GM23338 (cell line): ENCODE measurements around the gene HAPLN3. TPM values are rescaled to one million over a fixed set of nuclear protein-coding genes. Genes with fewer than 3 reads are reported as not detected.
A peak's percentile ranks its signal among the peaks of the same experiment; 100 is the strongest.

Source experiments
- ATAC-seq: fragments of 200-7000 bp; cut with Tn5 transposase; 3 replicates; pipeline ENCODE4 v1.9.1; 2020
- DNase-seq: peaks from one replicate; pipeline ENCODE4 v3.0.0-alpha.2; 2015; ENCODE audit warnings: low spot score
- H2AFZ ChIP-seq: fragments of 200-600 bp; sonication (generic); 2 replicates; pipeline ENCODE4 v1.8.0; 2016; ENCODE audit warnings: antibody characterized with exemption, mild to moderate bottlenecking, moderate library complexity
- H3F3A ChIP-seq: fragments of 200-600 bp; sonication (generic); replicated peaks from 2 replicates; pipeline ENCODE4 v1.8.0; 2017; ENCODE audit warnings: antibody characterized with exemption, mixed run types, low read depth
- H3K27ac ChIP-seq: fragments of 200-600 bp; sonication (generic); 2 replicates; pipeline ENCODE4 v1.6.1; 2016; ENCODE audit warnings: low read depth
- H3K27me3 ChIP-seq: fragments of 200-600 bp; sonication (generic); 2 replicates; pipeline ENCODE4 v1.8.0; 2016; ENCODE audit warnings: mild to moderate bottlenecking, mixed run types, moderate library complexity; ENCODE audit not compliant: insufficient read depth
- H3K36me3 ChIP-seq: fragments of 200-600 bp; sonication (generic); 2 replicates; pipeline ENCODE4 v1.8.0; 2016; ENCODE audit warnings: mild to moderate bottlenecking; ENCODE audit not compliant: insufficient read depth
- H3K4me1 ChIP-seq: fragments of 200-600 bp; sonication (generic); 2 replicates; pipeline ENCODE4 v1.8.0; 2016; ENCODE audit warnings: mild to moderate bottlenecking, moderate library complexity; ENCODE audit not compliant: insufficient read depth
- H3K4me2 ChIP-seq: fragments of 200-600 bp; sonication (generic); 2 replicates; pipeline ENCODE4 v1.7.1; 2017; ENCODE audit warnings: mixed run types
- H3K4me3 ChIP-seq: fragments of 200-600 bp; sonication (generic); 2 replicates; pipeline ENCODE4 v1.6.1; 2016; ENCODE audit warnings: mixed run types
- H3K79me2 ChIP-seq: fragments of 200-600 bp; sonication (generic); replicated peaks from 2 replicates; pipeline ENCODE4 v1.8.0; 2017; ENCODE audit warnings: mild to moderate bottlenecking; ENCODE audit not compliant: insufficient read depth
- H3K9me2 ChIP-seq: fragments of 200-600 bp; sonication (generic); 2 replicates; pipeline ENCODE4 v1.8.0; 2017; ENCODE audit not compliant: insufficient read depth
- H4K20me1 ChIP-seq: fragments of 200-600 bp; sonication (generic); replicated peaks from 2 replicates; pipeline ENCODE4 v1.8.0; 2017; ENCODE audit warnings: mild to moderate bottlenecking; ENCODE audit not compliant: insufficient read depth
- H3K27ac Mint-ChIP-seq: 2 replicates; pipeline ENCODE4 v1.8.0; 2020; ENCODE audit warnings: inconsistent platforms, mild to moderate bottlenecking, moderate library complexity, mixed read lengths
- H3K27me3 Mint-ChIP-seq: 3 replicates; pipeline ENCODE4 v1.8.0; 2022; ENCODE audit warnings: low read depth, mild to moderate bottlenecking, moderate library complexity, mixed read lengths, inconsistent platforms; ENCODE audit not compliant: insufficient read depth, poor library complexity
- H3K36me3 Mint-ChIP-seq: 3 replicates; pipeline ENCODE4 v1.8.0; 2021; ENCODE audit warnings: low read depth, mild to moderate bottlenecking, inconsistent platforms, moderate library complexity, mixed read lengths
- H3K4me1 Mint-ChIP-seq: 3 replicates; pipeline ENCODE4 v1.8.0; 2020; ENCODE audit warnings: mild to moderate bottlenecking, inconsistent platforms, mixed read lengths
- H3K4me3 Mint-ChIP-seq: 3 replicates; pipeline ENCODE4 v1.8.0; 2021; ENCODE audit warnings: moderate library complexity, mild to moderate bottlenecking, inconsistent platforms, mixed read lengths
- H3K9me3 Mint-ChIP-seq: 3 replicates; pipeline ENCODE4 v1.8.0; 2020; ENCODE audit warnings: moderate library complexity, mild to moderate bottlenecking, inconsistent platforms, mixed read lengths
- CREB1 ChIP-seq: fragments of 250-450 bp; sonication (Bioruptor Pico); IDR thresholded peaks from 2 replicates; pipeline ENCODE4 v1.5.0; 2020; ENCODE audit warnings: low read depth, mild to moderate bottlenecking, moderate library complexity
- CTCF ChIP-seq, 2 experiments: fragments of 200-600 bp in 1 of 2; sonication (generic) in 1 of 2; conservative IDR thresholded peaks; 2 replicates each; pipeline versions ENCODE4 v1.5.1 to v1.6.1; 2016 to 2017; ENCODE audit warnings: antibody characterized with exemption in 2 of 2, low read depth in 2 of 2, mild to moderate bottlenecking in 2 of 2, moderate library complexity in 1 of 2
- EZH2 ChIP-seq: fragments of 200-600 bp; sonication (generic); IDR thresholded peaks from one replicate; pipeline ENCODE4 v1.8.0; 2017; ENCODE audit warnings: antibody characterized with exemption, mild to moderate bottlenecking, low read depth; ENCODE audit not compliant: unreplicated experiment
- EZH2phosphoT487 ChIP-seq: fragments of 200-600 bp; sonication (generic); IDR thresholded peaks from one replicate; pipeline ENCODE4 v1.8.1; 2018; ENCODE audit warnings: antibody characterized with exemption; ENCODE audit not compliant: unreplicated experiment
- JUNB ChIP-seq: IDR thresholded peaks from one replicate; pipeline ENCODE4 v1.6.1; 2016; ENCODE audit warnings: antibody characterized with exemption; ENCODE audit not compliant: unreplicated experiment
- NANOG ChIP-seq: IDR thresholded peaks from 2 replicates; pipeline ENCODE4 v1.6.1; 2016; ENCODE audit warnings: antibody characterized with exemption, borderline replicate concordance
- POLR2AphosphoS5 ChIP-seq: IDR thresholded peaks from 2 replicates; pipeline ENCODE4 v1.6.1; 2016; ENCODE audit warnings: antibody characterized with exemption, low read depth
- REST ChIP-seq: IDR thresholded peaks from one replicate; pipeline ENCODE4 v1.6.1; 2018; ENCODE audit warnings: antibody characterized with exemption; ENCODE audit not compliant: unreplicated experiment
- ZNF331 ChIP-seq: fragments of 250-450 bp; sonication (Bioruptor Pico); IDR thresholded peaks from 2 replicates; pipeline ENCODE4 v1.5.0; 2020; ENCODE audit warnings: low read depth, mild to moderate bottlenecking, moderate library complexity
- long read RNA-seq: library from polyadenylated mRNA; unstranded; transcript quantifications from one replicate; pipeline ENCODE4 v2.0.0, GENCODE V29; 2020; ENCODE audit not compliant: unreplicated experiment
- polyA plus RNA-seq: library from polyadenylated mRNA; unstranded; fragments of >200 nt; fragmentation: Nextera tagmentation; extraction: Ambion mirVana; gene quantifications from 2 replicates; pipeline ENCODE4 v1.2.1, GENCODE V29; 2016
- total RNA-seq: library from RNA; depleted of rRNA; stranded (reverse); fragments of >200 nt; shearing (Covaris generic); gene quantifications from 2 replicates; pipeline ENCODE4 v1.2.3, GENCODE V29; 2014; rRNA removed

HAPLN3 gene
- total RNA-seq (45.2 and 62.6 TPM in 2 replicates), polyA plus RNA-seq (21.4 and 22.7 TPM in 2 replicates)
- long read RNA-seq, transcript HAPLN3-201 (5 exons, 1,980 nt), result major isoform, 16 of 22 reads
- long read RNA-seq, partial matches to known transcripts, result 4 of 22 reads
- long read RNA-seq, other reads (novel, unspliced or antisense), result 0 of 22 reads

DNA sequence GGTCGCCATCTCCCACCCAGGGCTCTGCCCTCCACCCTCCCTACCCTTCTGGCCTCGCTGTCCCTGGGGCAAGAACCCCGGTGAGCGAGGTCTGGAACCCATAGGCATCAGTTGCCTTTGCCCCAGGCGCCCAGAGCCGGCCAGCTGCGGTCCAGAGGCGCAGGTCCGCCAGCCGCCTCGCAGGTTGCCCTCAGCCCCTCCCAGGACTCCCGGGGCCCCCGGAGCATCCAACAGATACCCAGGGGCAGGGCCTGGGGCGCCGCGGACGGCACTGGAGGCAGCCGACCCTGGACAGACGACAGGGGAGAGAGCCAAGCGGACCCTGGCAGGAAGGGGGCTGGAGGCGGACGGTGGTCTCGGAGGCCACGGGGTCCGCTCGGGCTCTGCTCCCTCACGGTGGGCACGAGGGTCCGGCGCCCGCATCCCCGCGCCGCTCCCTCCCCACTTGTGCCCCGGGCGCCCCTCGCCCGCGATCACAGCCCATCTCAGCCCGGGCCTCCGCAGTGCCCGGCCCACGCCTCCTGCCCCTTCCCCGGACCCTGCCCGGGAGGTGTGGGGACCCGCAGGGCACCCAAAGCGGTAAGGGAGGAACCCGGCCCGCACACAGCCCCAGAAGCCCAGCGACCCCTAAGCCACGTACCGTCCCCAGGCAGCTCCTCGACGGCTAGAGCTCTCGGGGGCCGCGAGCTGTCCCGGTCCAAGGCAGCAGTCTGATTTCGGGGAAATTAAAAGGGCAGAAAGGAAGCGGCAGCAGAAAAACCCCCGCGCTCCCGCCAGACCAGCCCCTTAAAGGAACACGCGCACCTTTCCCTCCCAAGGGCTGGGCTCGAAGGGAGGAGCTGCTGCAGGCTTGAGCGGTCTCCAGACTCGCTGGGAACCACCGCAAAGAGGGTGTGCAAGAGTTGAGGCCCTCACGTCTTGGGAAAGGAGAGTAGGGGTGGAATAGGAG, at the start of gene HAPLN3:
TSS of gene HAPLN3 (minus strand) at position 726 of the 949 bp plus-strand sequence. CDS start 8,246 bp downstream, outside the sequence.
- H3K4me3 Mint-ChIP-seq, result peak within 1 kb of the TSS; percentile 81
- H3K4me1 Mint-ChIP-seq, result peaks cover 39% of the 10 kb centered on the region
- peak; percentile 83 for DNase-seq
- H3K9me2 ChIP-seq, result no peaks in the 10 kb centered on the region
- H3K4me2 ChIP-seq, result peak within 1 kb of the TSS; percentile 95
- peaks cover 18% of the 10 kb centered on the region for H3F3A ChIP-seq
- H3K36me3 Mint-ChIP-seq, result peaks cover 40% of the 10 kb centered on the region; the same call in 2 of the 3 replicates
- no peaks in the 10 kb centered on the region for H3K79me2 ChIP-seq
- peak within 1 kb of the TSS; percentile 90 for H2AFZ ChIP-seq
- no peaks in the 10 kb centered on the region for H3K36me3 ChIP-seq
- TF ChIP-seq EZH2 (no peak), POLR2AphosphoS5 (peak; percentile 58)
- H3K27me3 Mint-ChIP-seq, result peaks cover 23% of the 10 kb centered on the region
- peak within 1 kb of the TSS; percentile 92 for H3K4me3 ChIP-seq
- peaks cover 11% of the 10 kb centered on the region; the same call in 1 of the 2 replicates for H4K20me1 ChIP-seq
- ATAC-seq, result peak; percentile 47
- H3K27me3 ChIP-seq, result peaks cover 4% of the 10 kb centered on the region; the same call in 1 of the 2 replicates
- H3K4me1 ChIP-seq, result peaks cover 34% of the 10 kb centered on the region
- H3K27ac Mint-ChIP-seq, result 0 out of 2 replicates have a peak within 1 kb of the TSS, but pooled peaks have one; percentile 30
- H3K9me3 Mint-ChIP-seq, result no peaks in the 10 kb centered on the region
- peak within 1 kb of the TSS; percentile 32; the same call in 1 of the 2 replicates for H3K27ac ChIP-seq

DNA sequence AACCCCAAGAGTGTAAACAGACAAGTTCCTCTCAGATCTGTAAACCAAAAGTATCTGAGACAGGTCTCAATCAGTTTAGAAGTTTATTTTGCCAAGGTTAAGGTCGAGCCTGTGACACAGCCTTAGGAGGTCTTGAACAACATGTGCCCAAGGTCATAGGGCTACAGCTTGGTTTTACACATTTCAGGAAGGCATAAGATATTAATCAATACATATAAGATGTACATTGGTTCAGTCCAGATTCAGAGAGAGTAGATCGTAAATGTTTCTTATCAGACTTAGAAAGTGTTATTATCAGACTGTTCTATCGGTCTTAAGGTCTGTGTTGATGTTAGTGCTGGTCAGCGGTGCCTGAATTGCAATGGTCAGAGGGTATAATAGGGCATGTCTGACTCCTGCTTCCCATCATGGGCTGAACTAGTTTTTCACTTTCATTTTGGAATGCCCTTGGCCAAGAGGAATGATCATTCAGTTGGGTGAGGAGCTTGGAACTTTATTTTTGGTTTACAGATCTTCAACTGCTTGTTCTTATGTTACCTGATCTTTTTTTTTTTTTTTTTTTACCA, 44.8 kb upstream of the HAPLN3 start:
- H3K27ac ChIP-seq, result peak overlapping the region; percentile 94
- no peak for TF ChIP-seq JUNB
- TF ChIP-seq REST, result no peak
- no peak for TF ChIP-seq CTCF (conservative IDR thresholded peaks at IDR 0.05; ENCODE audit: low read depth in 2 of 2)
- no peak for TF ChIP-seq NANOG
- no peak for TF ChIP-seq CREB1 (CRISPR knock-in tag)
- TF ChIP-seq ZNF331 (CRISPR knock-in tag), result no peak
- TF ChIP-seq EZH2phosphoT487, result no peak

More for the DNA sequence above, 44.8 kb upstream of the HAPLN3 start:
- peaks cover 12% of the 10 kb centered on the region; the same call in 1 of the 2 replicates for H3K9me2 ChIP-seq
- H3K4me1 ChIP-seq, result peaks cover 31% of the 10 kb centered on the region
- Mint-ChIP-seq H3K36me3 (peaks cover 27% of the 10 kb centered on the region), H3K9me3 (peaks cover 35% of the 10 kb centered on the region), H3K27ac (no peak overlapping the region), H3K27me3 (peaks cover 3% of the 10 kb centered on the region), H3K4me3 (no peak overlapping the region), H3K4me1 (peaks cover 26% of the 10 kb centered on the region)
- H3K79me2 ChIP-seq, result no peaks in the 10 kb centered on the region
- no peak overlapping the region for H3K4me3 ChIP-seq
- H2AFZ ChIP-seq, result peak overlapping the region; percentile 7; the same call in 1 of the 2 replicates
- H3K4me2 ChIP-seq, result no peak overlapping the region
- H3F3A ChIP-seq, result 0 out of 2 replicates have a peak, but pooled peaks cover 3% of the 10 kb centered on the region
- ATAC-seq (no peak), DNase-seq (no peak)
- H4K20me1 ChIP-seq, result no peaks in the 10 kb centered on the region
- H3K36me3 ChIP-seq, result no peaks in the 10 kb centered on the region; the same call in 1 of the 2 replicates
- no peaks in the 10 kb centered on the region for H3K27me3 ChIP-seq
